ENCODE measurements around the gene ADAMTS12.

DNA sequence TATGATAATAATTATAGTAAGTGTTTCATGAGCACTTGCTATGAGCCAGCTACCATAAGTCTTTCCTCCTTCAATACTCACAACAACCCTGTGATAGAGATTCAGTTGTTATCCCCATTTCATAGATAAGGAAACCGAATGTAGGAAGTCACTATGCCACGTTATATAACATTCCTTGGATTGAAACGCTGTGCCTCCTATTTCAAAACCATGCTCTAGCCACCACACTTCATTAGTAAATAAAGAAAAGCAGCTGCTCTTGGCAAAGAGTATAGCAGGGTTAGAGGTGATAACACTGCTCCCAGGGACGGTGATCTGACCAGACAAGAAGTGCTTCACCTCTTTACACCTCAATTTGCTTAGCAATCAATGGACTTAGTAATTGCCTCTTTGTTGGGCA lies 5.5 kb downstream of the ADAMTS12 start:
- TF ChIP-seq, protein P1, sequence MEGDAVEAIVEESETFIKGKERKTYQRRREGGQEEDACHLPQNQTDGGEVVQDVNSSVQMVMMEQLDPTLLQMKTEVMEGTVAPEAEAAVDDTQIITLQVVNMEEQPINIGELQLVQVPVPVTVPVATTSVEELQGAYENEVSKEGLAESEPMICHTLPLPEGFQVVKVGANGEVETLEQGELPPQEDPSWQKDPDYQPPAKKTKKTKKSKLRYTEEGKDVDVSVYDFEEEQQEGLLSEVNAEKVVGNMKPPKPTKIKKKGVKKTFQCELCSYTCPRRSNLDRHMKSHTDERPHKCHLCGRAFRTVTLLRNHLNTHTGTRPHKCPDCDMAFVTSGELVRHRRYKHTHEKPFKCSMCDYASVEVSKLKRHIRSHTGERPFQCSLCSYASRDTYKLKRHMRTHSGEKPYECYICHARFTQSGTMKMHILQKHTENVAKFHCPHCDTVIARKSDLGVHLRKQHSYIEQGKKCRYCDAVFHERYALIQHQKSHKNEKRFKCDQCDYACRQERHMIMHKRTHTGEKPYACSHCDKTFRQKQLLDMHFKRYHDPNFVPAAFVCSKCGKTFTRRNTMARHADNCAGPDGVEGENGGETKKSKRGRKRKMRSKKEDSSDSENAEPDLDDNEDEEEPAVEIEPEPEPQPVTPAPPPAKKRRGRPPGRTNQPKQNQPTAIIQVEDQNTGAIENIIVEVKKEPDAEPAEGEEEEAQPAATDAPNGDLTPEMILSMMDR (conservative IDR thresholded peaks at IDR 0.05 in 1 of 2, IDR thresholded peaks at IDR 0.05 in 1 of 2; ENCODE audit: extremely low read depth in 1 of 2, insufficient read depth in 1 of 2, low read depth in 1 of 2, low read length in 2 of 2) = no peak
- no peak for TF ChIP-seq EZH2 (IDR thresholded peaks at IDR 0.05; ENCODE audit: borderline replicate concordance, low read length)
